OCI-LY1 (cell line): ENCODE measurements around the gene C2CD3.

Experiments
- CTCF ChIP-seq: fragments of 200-600 bp; sonication (generic), shearing (Covaris generic); IDR thresholded peaks from 2 replicates; pipeline ENCODE4 v1.5.1; 2017; ENCODE audit warnings: mild to moderate bottlenecking, antibody characterized with exemption, low read length, moderate library complexity, mixed read lengths
- EZH2 ChIP-seq: fragments of 200-600 bp; sonication (generic), shearing (Covaris generic); IDR thresholded peaks from 2 replicates; pipeline ENCODE4 v1.8.0; 2017; ENCODE audit warnings: borderline replicate concordance, mixed run types, mild to moderate bottlenecking, antibody characterized with exemption, low read length, moderate library complexity, mixed read lengths

GRCh38 chr11:73965764-73966121 lies 205.1 kb downstream of the C2CD3 start:
- TF ChIP-seq CTCF (no peak), EZH2 (no peak)
